Measurements from ENCODE around the gene MYH14. TPM values are rescaled to one million over a fixed set of nuclear protein-coding genes. Genes with fewer than 3 reads are reported as not detected.

MYH14 gene
- total and polyA plus RNA-seq, 2 donors: 1.6 to 16.2 TPM

DNA sequence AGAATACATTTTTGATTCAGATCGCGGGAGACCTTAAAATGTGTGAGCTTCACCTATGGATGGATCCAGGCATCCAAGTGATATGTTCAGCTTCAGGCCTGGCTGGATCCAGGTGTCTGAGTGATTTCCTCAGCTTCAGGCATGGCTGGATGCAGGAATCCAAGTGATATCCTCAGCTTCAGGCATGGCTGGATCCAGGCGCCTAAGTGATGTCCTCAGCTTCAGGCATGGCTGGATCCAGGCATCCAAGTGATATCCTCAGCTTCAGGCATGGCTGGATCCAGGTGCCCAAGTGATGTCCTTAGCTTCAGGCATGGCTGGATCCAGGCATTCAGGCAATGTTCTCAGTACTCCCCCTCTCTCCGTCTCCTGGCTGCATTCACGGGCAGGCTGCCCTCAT is 65.1 kb downstream of the MYH14 start:
- no peaks in the 10 kb centered on the region for H3K9me3 ChIP-seq (ENCODE audit: control insufficient read depth in 2 of 2, insufficient read depth in 1 of 2, low read length in 1 of 2)
- DNase-seq (ENCODE audit: low read depth in 6 of 9, low spot score in 9 of 9): no peak
- 98% methylated on average over 5 of the region's 5 CpGs for WGBS
- H3K4me1 ChIP-seq (ENCODE audit: control insufficient read depth in 2 of 2, insufficient read depth in 2 of 2, low read length in 2 of 2): no peaks in the 10 kb centered on the region
- H3K27ac ChIP-seq (ENCODE audit: low read depth in 1 of 2, low read length in 1 of 2): no peak overlapping the region
- no peaks in the 10 kb centered on the region for H3K27me3 ChIP-seq (ENCODE audit: control insufficient read depth in 2 of 2, insufficient read depth in 1 of 2, low read length in 1 of 2)
- no peak overlapping the region for H3K4me3 ChIP-seq (ENCODE audit: low read length in 2 of 2)
- no peaks in the 10 kb centered on the region for H3K36me3 ChIP-seq (ENCODE audit: control insufficient read depth in 2 of 2, insufficient read depth in 2 of 2, low read length in 1 of 2)

DNA sequence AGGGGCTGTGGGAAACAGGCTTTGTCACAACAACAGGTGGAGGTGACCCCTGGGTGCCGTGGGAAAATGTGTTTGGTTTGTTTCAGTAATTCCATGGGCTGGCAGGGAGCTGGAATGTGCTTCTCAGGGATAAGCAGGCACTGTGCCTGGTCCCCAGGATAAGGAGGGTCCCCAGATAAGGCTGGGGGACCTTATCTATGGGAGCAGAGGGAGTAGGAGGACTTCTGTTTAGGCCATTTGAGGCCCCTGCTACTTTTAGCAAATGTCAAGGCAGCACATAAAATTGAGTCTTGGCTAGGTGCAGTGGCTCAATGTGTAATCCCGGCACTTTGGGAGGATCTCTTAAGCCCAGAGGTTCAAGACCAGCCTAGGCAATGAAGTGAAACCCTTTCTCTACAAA is 66.2 kb downstream of the MYH14 start:
- Histone ChIP-seq H3K4me1 (ENCODE audit: control insufficient read depth in 2 of 2, insufficient read depth in 2 of 2, low read length in 2 of 2) (no peaks in the 10 kb centered on the region), H3K4me3 (ENCODE audit: low read length in 2 of 2) (no peak overlapping the region), H3K27me3 (ENCODE audit: control insufficient read depth in 2 of 2, insufficient read depth in 1 of 2, low read length in 1 of 2) (no peaks in the 10 kb centered on the region), H3K27ac (ENCODE audit: low read depth in 1 of 2, low read length in 1 of 2) (no peak overlapping the region), H3K9me3 (ENCODE audit: control insufficient read depth in 2 of 2, insufficient read depth in 1 of 2, low read length in 1 of 2) (no peaks in the 10 kb centered on the region), H3K36me3 (ENCODE audit: control insufficient read depth in 2 of 2, insufficient read depth in 2 of 2, low read length in 1 of 2) (no peaks in the 10 kb centered on the region)
- DNase-seq (ENCODE audit: low read depth in 6 of 9, low spot score in 9 of 9): no peak
- 70% methylated on average over 2 of the region's 2 CpGs for WGBS

DNA sequence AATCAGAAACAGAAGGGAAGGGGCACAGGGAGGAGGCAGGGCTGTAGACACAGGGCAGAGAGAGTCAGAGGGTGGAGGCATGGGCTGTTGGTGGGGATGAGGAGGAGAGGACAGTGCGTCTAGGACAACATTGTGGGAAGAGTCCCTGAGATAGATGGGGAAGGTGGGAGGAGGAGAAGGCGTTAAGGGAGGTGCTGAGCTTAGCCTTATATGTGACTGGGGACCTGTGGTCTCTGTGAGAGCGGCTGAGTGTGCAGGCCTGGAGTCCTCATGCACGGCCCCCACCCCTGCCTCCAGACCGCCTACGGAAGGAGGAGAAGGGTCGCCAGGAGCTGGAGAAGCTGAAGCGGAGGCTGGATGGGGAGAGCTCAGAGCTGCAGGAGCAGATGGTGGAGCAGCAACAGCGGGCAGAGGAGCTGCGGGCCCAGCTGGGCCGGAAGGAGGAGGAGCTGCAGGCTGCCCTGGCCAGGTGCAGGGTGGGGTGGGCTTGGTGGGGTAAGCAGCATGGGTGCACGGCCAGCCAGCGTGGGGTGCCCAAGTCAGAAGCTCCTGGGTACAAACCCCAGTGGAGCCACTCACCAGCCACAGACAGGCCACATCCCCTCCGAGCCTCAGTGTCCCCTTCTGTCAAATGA is 69.0 kb downstream of the MYH14 start:
- H3K9me3 ChIP-seq (ENCODE audit: control insufficient read depth in 2 of 2, insufficient read depth in 1 of 2, low read length in 1 of 2): no peaks in the 10 kb centered on the region
- no peak overlapping the region for H3K4me3 ChIP-seq (ENCODE audit: low read length in 2 of 2)
- H3K27me3 ChIP-seq (ENCODE audit: control insufficient read depth in 2 of 2, insufficient read depth in 1 of 2, low read length in 1 of 2): no peaks in the 10 kb centered on the region
- no peak overlapping the region for H3K27ac ChIP-seq (ENCODE audit: low read depth in 1 of 2, low read length in 1 of 2)
- no peak for DNase-seq (ENCODE audit: low read depth in 6 of 9, low spot score in 9 of 9)
- H3K36me3 ChIP-seq (ENCODE audit: control insufficient read depth in 2 of 2, insufficient read depth in 2 of 2, low read length in 1 of 2): no peaks in the 10 kb centered on the region
- WGBS: 93% methylated on average over 14 of the region's 14 CpGs
- H3K4me1 ChIP-seq (ENCODE audit: control insufficient read depth in 2 of 2, insufficient read depth in 2 of 2, low read length in 2 of 2): no peaks in the 10 kb centered on the region

DNA sequence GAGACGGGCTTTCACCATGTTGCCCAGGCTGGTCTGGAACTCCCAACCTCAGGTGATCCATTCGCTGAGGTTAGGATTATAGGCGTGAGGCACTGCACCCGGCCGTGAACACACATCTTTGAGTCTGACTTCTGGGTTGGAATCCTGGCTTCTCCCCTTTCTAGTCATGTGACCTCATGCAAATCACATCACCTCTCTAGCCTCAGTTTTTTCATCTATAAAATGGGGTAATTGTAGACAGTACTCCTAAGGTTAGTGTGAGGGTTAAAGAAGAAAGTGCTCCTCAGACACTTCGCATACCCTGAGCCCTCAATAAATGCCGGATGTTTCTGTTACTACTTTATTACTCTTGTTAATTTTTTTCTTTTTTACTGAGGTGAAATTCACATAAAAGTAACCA is 70.4 kb downstream of the MYH14 start:
- H3K36me3 ChIP-seq (ENCODE audit: control insufficient read depth in 2 of 2, insufficient read depth in 2 of 2, low read length in 1 of 2): no peaks in the 10 kb centered on the region
- H3K27me3 ChIP-seq (ENCODE audit: control insufficient read depth in 2 of 2, insufficient read depth in 1 of 2, low read length in 1 of 2): no peaks in the 10 kb centered on the region
- H3K4me3 ChIP-seq (ENCODE audit: low read length in 2 of 2): no peak overlapping the region
- H3K27ac ChIP-seq (ENCODE audit: low read depth in 1 of 2, low read length in 1 of 2): no peak overlapping the region
- no peak for DNase-seq (ENCODE audit: low read depth in 6 of 9, low spot score in 9 of 9)
- 96% methylated on average over 7 of the region's 7 CpGs for WGBS
- H3K9me3 ChIP-seq (ENCODE audit: control insufficient read depth in 2 of 2, insufficient read depth in 1 of 2, low read length in 1 of 2): no peaks in the 10 kb centered on the region
- no peaks in the 10 kb centered on the region for H3K4me1 ChIP-seq (ENCODE audit: control insufficient read depth in 2 of 2, insufficient read depth in 2 of 2, low read length in 2 of 2)

DNA sequence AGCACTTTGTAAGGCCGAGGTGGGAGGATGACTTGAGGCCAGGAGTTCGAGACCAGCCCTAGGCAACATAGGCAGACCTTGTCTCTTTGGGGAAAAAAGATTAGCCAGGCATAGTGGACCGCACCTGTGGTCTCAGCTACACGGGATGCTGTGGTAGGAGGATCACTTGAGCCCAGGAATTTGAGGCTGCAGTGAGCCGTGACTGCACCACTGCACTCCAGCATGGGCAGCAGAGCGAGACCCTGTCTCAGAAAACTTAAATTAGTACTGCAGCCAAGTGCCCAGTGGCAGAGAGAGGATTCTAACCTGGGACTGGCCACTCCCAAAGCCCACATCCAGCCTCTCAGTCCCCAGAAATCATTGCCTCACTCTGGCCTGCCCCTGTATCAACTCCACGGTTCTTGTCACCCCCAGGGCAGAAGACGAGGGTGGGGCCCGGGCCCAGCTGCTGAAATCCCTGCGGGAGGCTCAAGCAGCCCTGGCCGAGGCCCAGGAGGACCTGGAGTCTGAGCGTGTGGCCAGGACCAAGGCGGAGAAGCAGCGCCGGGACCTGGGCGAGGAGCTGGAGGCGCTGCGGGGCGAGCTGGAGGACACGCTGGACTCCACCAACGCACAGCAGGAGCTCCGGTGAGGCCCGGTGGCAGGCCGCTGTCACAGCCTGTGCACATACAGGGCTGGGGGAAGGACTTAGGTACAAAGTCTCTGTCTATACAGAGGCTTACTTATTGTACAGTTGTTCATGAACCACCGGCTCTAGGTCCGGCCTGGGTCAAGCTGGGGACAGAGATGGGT is 72.4 kb downstream of the MYH14 start:
- no peaks in the 10 kb centered on the region for H3K36me3 ChIP-seq (ENCODE audit: control insufficient read depth in 2 of 2, insufficient read depth in 2 of 2, low read length in 1 of 2)
- WGBS: 89% methylated on average over 26 of the region's 26 CpGs
- no peaks in the 10 kb centered on the region for H3K9me3 ChIP-seq (ENCODE audit: control insufficient read depth in 2 of 2, insufficient read depth in 1 of 2, low read length in 1 of 2)
- no peak overlapping the region for H3K27ac ChIP-seq (ENCODE audit: low read depth in 1 of 2, low read length in 1 of 2)
- DNase-seq (ENCODE audit: low read depth in 6 of 9, low spot score in 9 of 9): no peak
- no peak overlapping the region for H3K4me3 ChIP-seq (ENCODE audit: low read length in 2 of 2)
- H3K27me3 ChIP-seq (ENCODE audit: control insufficient read depth in 2 of 2, insufficient read depth in 1 of 2, low read length in 1 of 2): no peaks in the 10 kb centered on the region
- no peaks in the 10 kb centered on the region for H3K4me1 ChIP-seq (ENCODE audit: control insufficient read depth in 2 of 2, insufficient read depth in 2 of 2, low read length in 2 of 2)

DNA sequence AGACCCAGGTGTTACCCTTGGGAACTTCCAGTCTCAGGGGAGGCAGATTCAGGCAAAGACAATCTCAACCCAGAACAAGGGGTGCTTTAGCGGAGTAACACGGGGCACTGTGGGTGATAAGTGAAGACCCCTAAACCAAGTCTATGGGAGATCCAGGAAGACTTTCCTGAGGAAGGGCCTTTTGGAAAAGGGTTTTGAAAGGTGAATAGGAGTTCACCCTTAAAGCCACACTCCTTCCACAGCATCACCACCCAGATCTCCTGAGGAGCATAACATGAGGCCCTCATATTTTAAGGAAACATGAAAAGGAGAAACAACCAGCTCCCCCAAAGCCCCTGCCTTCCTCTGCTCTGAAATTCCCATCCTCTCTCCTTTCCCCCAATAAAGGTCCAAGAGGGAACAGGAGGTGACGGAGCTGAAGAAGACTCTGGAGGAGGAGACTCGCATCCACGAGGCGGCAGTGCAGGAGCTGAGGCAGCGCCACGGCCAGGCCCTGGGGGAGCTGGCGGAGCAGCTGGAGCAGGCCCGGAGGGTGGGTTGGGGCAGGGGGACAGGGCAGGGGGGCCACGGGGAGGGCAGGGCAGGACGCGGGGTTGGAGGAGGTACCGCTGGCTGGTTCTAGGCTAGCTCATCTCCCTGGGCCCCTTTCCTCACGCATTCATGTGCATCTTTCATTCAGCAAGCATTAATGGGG is 73.1 kb downstream of the MYH14 start:
- Histone ChIP-seq H3K4me3 (ENCODE audit: low read length in 2 of 2) (no peak overlapping the region), H3K27ac (ENCODE audit: low read depth in 1 of 2, low read length in 1 of 2) (no peak overlapping the region), H3K4me1 (ENCODE audit: control insufficient read depth in 2 of 2, insufficient read depth in 2 of 2, low read length in 2 of 2) (no peaks in the 10 kb centered on the region), H3K27me3 (ENCODE audit: control insufficient read depth in 2 of 2, insufficient read depth in 1 of 2, low read length in 1 of 2) (no peaks in the 10 kb centered on the region), H3K36me3 (ENCODE audit: control insufficient read depth in 2 of 2, insufficient read depth in 2 of 2, low read length in 1 of 2) (no peaks in the 10 kb centered on the region), H3K9me3 (ENCODE audit: control insufficient read depth in 2 of 2, insufficient read depth in 1 of 2, low read length in 1 of 2) (no peaks in the 10 kb centered on the region)
- no peak for DNase-seq (ENCODE audit: low read depth in 6 of 9, low spot score in 9 of 9)
- 92% methylated on average over 15 of the region's 15 CpGs for WGBS

DNA sequence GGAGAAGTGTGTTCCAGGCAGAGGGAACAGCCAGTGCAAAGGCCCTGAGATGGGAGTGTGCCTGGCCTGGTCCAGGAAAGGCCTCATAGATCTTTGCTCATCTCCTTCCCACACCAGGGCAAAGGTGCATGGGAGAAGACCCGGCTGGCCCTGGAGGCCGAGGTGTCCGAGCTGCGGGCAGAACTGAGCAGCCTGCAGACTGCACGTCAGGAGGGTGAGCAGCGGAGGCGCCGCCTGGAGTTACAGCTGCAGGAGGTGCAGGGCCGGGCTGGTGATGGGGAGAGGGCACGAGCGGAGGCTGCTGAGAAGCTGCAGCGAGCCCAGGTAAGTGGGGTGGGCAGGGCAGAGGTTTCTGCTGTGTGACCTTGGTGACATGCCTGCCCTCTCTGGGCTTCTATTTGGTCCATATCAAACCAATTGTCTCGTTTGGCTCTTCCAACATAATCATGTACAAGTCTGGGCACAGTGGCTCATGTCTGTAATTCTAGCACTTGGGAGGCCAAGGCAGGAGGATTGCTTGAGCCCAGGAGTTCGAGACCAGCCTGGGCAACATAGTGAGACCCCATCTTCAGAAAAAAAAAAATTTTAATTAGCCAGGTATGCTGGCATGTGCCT is 74.7 kb downstream of the MYH14 start:
- no peaks in the 10 kb centered on the region for H3K27me3 ChIP-seq (ENCODE audit: control insufficient read depth in 2 of 2, insufficient read depth in 1 of 2, low read length in 1 of 2)
- no peak overlapping the region for H3K4me3 ChIP-seq (ENCODE audit: low read length in 2 of 2)
- H3K4me1 ChIP-seq (ENCODE audit: control insufficient read depth in 2 of 2, insufficient read depth in 2 of 2, low read length in 2 of 2): no peaks in the 10 kb centered on the region
- H3K27ac ChIP-seq (ENCODE audit: low read depth in 1 of 2, low read length in 1 of 2): no peak overlapping the region
- DNase-seq (ENCODE audit: low read depth in 6 of 9, low spot score in 9 of 9): no peak
- WGBS: 95% methylated on average over 14 of the region's 14 CpGs
- H3K36me3 ChIP-seq (ENCODE audit: control insufficient read depth in 2 of 2, insufficient read depth in 2 of 2, low read length in 1 of 2): no peaks in the 10 kb centered on the region
- no peaks in the 10 kb centered on the region for H3K9me3 ChIP-seq (ENCODE audit: control insufficient read depth in 2 of 2, insufficient read depth in 1 of 2, low read length in 1 of 2)

DNA sequence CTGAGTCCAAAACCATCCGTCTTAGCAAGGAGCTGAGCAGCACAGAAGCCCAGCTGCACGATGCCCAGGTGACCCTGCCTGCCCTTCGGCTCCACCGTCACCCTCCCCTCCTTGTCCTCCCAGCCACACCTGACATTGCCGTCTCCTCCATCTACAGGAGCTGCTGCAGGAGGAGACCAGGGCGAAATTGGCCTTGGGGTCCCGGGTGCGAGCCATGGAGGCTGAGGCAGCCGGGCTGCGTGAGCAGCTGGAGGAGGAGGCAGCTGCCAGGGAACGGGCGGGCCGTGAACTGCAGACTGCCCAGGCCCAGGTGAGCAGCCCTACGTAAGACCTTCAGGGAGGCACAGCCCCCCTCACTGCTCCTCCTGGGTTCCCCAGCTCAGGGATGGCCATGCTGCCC is 76.7 kb downstream of the MYH14 start:
- H3K4me1 ChIP-seq (ENCODE audit: control insufficient read depth in 2 of 2, insufficient read depth in 2 of 2, low read length in 2 of 2): no peaks in the 10 kb centered on the region
- no peak overlapping the region for H3K4me3 ChIP-seq (ENCODE audit: low read length in 2 of 2)
- WGBS: 91% methylated on average over 14 of the region's 14 CpGs
- no peak overlapping the region for H3K27ac ChIP-seq (ENCODE audit: low read depth in 1 of 2, low read length in 1 of 2)
- DNase-seq (ENCODE audit: low read depth in 6 of 9, low spot score in 9 of 9): no peak
- no peaks in the 10 kb centered on the region for H3K27me3 ChIP-seq (ENCODE audit: control insufficient read depth in 2 of 2, insufficient read depth in 1 of 2, low read length in 1 of 2)
- no peaks in the 10 kb centered on the region for H3K9me3 ChIP-seq (ENCODE audit: control insufficient read depth in 2 of 2, insufficient read depth in 1 of 2, low read length in 1 of 2)
- no peaks in the 10 kb centered on the region for H3K36me3 ChIP-seq (ENCODE audit: control insufficient read depth in 2 of 2, insufficient read depth in 2 of 2, low read length in 1 of 2)

DNA sequence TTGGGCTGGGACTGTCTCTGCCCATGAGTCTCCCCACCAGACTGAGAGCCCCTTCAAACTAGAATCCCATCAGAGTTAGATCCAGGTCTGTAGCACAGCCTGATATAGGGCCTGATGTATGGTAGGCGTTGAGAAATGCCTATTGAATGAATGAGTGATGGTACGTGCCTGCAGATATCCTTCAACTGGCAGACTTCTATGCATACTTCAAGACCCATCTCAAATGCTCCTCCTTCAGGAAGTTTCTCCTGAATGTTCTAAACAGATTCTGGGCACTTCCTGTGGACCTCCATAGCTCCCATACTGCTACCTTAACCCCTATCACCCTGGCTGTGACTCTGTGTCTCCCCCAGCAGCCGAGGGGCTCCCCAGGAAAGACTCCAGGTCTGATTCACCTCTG is 77.6 kb downstream of the MYH14 start:
- Histone ChIP-seq H3K9me3 (ENCODE audit: control insufficient read depth in 2 of 2, insufficient read depth in 1 of 2, low read length in 1 of 2) (no peaks in the 10 kb centered on the region), H3K4me1 (ENCODE audit: control insufficient read depth in 2 of 2, insufficient read depth in 2 of 2, low read length in 2 of 2) (no peaks in the 10 kb centered on the region), H3K27me3 (ENCODE audit: control insufficient read depth in 2 of 2, insufficient read depth in 1 of 2, low read length in 1 of 2) (no peaks in the 10 kb centered on the region), H3K4me3 (ENCODE audit: low read length in 2 of 2) (no peak overlapping the region), H3K27ac (ENCODE audit: low read depth in 1 of 2, low read length in 1 of 2) (no peak overlapping the region), H3K36me3 (ENCODE audit: control insufficient read depth in 2 of 2, insufficient read depth in 2 of 2, low read length in 1 of 2) (no peaks in the 10 kb centered on the region)
- 69% methylated on average over 3 of the region's 3 CpGs for WGBS
- DNase-seq (ENCODE audit: low read depth in 6 of 9, low spot score in 9 of 9): no peak

Measured in thymus (tissue), 11 donors.